Activated CD8-positive, alpha-beta memory T cell treated with anti-CD3 and anti-CD28 coated beads, Interleukin-2, amount 50 U/mL, for 4 hours (primary cell): Measurements from ENCODE around the gene MTA1.
A peak's percentile ranks its signal among the peaks of the same experiment; 100 is the strongest.

Experiments used
- DNase-seq: peaks from one replicate; pipeline ENCODE4 v3.0.0-alpha.2; 2020

Gene MTA1

DNA sequence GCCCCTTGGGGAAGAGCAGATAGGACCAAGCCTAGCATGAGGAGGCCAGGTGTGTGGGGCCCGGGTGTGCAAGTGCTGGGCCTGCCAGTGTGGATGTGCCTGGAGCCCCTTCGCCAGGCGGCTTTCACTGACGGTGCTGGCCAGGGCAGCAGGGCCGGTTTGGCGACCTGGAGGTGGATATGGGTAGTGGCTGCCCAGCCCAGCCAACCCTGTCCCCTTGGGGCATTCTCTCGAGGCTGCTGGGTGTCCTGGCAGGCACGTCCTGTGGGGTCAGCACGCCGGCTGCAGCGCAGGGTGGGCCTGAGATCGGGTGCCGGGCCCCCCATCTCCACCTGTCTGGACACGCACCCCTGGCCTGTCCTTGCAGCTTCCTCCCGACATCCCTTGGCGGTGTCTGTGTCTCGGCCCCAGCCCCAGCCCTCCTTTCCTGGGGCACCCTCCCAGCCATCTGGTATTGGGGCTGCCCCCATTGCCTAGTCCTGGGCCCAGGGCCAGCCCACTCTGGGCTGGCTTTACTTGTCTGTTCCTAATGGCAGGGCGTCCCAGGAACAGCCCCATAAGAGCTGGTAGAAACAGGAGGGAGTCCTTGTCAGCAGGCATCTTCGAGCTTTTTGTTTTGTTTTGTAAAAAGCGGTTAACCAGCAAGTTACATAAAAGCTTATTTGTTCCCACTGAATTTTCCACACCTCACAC lies 47.8 kb downstream of the MTA1 start:
- no peak for DNase-seq

GRCh38 chr14:105467942-105468471 lies 48.4 kb downstream of the MTA1 start:
- no peak for DNase-seq

- DNase-seq, result no peak
Observed at GRCh38 chr14:105468621-105469241, 49.1 kb downstream of the MTA1 start.

- no peak for DNase-seq
Observed at GRCh38 chr14:105469456-105470349, 50.1 kb downstream of the MTA1 start.

DNA sequence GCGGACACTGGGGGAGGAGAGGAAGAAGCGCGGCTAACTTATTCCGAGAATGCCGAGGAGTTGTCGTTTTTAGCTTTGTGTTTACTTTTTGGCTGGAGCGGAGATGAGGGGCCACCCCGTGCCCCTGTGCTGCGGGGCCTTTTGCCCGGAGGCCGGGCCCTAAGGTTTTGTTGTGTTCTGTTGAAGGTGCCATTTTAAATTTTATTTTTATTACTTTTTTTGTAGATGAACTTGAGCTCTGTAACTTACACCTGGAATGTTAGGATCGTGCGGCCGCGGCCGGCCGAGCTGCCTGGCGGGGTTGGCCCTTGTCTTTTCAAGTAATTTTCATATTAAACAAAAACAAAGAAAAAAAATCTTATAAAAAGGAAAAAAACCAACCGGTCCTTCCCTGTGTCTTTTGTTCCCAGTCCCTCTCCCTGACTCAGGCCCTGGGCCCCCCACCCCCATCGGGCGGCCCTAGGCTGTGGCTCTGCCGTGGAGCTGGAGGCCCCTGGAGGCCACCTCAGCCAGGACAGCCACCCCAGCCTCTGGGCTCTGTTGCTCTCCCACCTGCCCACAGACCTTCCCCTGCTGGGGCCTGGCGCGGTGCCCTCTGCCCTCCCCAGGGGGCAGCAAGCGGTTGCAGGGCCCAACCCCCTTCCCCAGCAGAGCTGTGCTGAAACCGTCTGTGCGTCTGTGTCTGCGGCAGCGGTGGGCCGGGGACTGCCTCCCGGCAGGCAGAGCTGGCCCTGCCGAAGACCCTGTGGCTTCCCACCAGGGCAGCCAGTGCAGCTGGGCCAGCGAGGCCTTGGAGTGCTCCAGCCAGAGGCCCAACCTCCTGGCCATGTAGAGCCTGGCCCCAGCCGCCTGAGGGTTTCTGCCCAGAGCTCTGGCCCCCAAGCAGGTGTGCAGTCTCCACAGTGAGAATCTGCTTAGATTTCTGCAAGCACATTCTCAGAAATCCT lies 51.0 kb downstream of the MTA1 start:
- DNase-seq, result no peak

GRCh38 chr14:105471297-105471821 lies 51.7 kb downstream of the MTA1 start:
- no peak for DNase-seq

DNA sequence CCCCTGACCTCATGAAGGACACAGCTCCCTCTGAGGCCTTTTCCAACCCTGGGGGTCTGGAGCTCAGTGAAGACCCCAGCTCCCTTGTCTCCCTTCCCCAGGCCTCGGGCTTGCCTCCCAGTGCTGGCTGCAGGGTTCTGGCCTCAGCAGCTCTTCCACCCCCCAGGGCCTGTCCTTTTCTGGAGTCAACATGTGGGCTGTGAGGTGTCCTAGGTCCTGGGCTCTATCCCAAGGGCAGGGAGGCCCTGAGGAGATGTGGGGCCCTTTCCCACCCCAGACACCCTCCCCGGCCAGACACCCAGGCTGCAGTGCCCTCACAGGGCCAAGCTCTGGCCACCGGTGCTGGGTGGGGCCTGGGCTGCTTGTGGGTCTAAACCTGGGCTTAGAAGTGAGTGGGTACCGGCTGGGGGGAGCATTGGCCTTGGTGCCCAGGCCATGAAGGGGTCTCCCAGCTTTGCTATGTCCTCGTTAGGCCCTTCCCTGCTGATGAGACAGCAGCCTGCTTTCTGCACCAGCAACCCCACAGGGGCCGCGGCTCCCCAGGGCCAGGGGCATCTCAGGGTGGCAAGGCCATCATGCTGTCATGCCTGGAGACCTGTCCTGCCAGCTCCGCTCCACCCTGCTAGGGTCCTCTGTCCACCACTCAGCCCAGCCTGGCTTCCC lies 52.3 kb downstream of the MTA1 start:
- no peak for DNase-seq

DNA sequence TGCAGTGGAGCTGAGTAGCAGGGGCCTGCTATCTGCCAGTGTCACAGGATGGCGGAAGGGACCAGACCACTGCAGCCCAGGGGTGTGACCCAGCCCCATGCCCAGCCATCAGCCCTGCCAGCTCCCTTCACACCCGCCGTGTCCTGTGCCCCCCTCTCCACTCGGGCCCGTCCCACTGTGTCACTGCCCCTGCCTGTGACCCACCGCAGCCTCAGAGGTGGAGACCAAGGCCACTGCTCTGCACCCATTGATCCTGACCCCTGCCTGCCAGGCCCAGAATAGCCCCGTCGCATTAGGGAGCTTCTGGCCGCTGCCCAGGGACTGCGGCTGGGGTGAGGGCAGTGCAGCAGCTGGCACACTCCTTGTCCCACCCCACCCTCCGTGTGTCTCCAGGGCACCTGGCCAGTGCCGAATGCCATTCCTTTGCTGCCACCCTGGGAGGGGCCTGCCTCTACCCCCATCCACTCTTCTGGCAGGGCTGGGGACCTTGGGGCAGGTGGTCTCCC lies 52.9 kb downstream of the MTA1 start:
- no peak for DNase-seq

DNA sequence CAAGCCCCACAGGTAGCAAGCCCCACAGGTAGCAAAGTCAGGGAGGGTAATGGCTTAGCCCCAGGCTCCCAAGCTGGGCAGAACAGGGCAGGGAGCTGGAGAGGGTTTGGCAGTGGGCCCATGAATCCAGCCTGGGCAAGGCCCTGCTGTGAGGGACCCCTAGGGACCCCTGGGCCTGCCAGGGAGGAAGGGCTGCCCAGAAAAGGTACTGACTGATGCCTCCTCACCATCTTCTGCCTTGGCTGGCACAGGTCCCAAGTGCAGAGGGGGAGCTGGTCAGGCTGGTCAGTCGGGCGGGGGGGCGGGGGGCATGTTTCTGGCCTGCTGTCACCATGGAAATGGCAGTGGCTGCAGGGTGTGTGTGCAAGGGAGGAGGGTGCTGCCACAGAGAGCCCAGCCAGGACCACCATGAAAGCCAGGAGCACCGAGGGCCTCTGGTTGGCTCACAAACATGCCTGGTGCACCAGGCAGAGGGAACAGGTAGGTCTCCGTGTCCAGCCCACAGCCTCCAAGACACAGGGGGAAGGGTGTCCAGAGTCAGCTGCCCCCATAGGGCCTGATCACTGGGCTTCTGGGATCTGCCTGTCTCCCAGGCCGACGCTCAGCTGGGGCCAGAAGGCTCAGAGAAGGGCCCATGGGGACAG lies 53.5 kb downstream of the MTA1 start:
- no peak for DNase-seq

- DNase-seq, result peak; percentile 66
Observed at GRCh38 chr14:105473677-105474482, 54.3 kb downstream of the MTA1 start.

- DNase-seq, result no peak
Observed at GRCh38 chr14:105474483-105475268, 55.0 kb downstream of the MTA1 start, which contains the start of gene CRIP2. Gene CRIP2 (plus strand): TSS chr14:105474821. CDS start chr14:105474863, 42 bp downstream.

GRCh38 chr14:105475269-105476096 lies 55.9 kb downstream of the MTA1 start:
- no peak for DNase-seq

GRCh38 chr14:105476097-105476830 lies 56.6 kb downstream of the MTA1 start:
- no peak for DNase-seq

GRCh38 chr14:105476831-105477659 lies 57.4 kb downstream of the MTA1 start:
- DNase-seq, result no peak

- peak; percentile 42 for DNase-seq
Observed at GRCh38 chr14:105477660-105478397, 58.2 kb downstream of the MTA1 start.
